Measurements from ENCODE around the gene PPM1M. TPM values are rescaled to one million over a fixed set of nuclear protein-coding genes. Genes with fewer than 3 reads are reported as not detected.

Gene PPM1M
- total RNA-seq, 8 experiments from 2014 or later: 2.6 to 20.8 (median 7.4) TPM

DNA sequence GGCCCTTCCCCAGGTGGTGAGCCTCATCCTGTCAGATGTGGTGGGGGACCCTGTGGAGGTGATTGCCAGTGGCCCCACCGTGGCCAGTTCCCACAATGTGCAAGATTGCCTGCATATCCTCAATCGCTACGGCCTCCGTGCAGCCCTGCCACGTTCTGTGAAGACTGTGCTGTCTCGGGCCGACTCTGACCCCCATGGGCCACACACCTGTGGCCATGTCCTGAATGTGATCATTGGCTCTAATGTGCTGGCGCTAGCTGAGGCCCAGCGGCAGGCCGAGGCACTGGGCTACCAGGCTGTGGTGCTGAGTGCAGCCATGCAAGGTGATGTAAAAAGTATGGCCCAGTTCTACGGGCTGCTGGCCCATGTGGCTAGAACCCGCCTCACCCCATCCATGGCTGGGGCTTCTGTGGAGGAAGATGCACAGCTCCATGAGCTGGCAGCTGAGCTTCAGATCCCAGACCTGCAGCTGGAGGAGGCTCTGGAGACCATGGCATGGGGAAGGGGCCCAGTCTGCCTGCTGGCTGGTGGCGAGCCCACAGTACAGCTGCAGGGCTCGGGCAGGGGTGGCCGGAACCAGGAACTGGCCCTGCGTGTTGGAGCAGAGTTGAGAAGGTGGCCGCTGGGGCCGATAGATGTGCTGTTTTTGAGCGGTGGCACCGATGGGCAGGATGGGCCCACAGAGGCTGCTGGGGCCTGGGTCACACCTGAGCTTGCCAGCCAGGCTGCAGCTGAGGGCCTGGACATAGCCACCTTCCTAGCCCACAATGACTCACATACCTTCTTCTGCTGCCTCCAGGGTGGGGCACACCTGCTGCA lies 46.9 kb downstream of the PPM1M start:
- no peak for ATAC-seq (replicated peaks in 6 of 8)

DNA sequence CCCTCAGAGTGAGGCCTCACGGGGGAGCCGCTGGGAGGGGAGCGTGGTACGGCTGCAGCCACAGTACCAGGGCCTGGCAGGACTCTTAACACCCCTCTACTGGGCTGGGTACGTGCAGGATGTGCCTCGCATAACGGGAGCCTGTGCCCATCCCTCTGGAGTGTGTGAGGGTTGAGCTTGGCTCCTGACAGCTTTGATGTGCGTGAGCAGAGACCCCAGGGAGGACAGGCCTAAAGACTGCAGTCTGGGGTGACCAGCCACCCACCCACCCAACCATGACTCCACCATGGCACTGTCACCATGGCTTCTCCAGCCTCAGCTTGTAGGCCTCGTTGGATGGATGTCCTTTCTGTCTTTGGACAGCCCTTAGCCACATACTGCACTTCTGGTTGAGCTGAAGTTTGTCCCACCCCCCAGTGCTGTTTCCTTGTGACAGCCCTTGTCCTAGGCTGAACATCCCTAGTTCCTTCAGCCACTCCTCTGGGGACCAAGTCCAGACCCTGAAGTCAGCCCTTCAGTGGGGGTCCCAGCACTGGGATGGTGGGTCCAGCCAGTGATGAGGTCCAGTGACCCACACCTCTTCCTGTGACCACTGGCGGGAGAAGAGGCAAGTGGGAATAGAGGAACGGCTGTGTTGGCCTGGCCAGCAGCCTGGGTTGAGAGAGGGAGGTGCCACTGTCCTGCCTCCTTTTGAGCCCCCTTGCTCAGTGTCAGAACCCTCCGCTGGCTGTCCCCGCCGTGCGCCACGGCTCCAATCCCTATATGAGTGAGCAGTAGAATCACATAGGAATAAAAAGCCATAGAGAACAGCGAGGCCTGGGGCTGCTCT lies 48.1 kb downstream of the PPM1M start:
- in situ Hi-C loops (cut with MboI; ENCODE audit: low pct_unique_long_range_greater_than_20kb in 2 of 9, low sequenced_read_pairs in 9 of 9, unreplicated experiment in 9 of 9): no loop called here
- no peak overlapping the region for H3K4me3 ChIP-seq
- no peak for ATAC-seq (replicated peaks in 6 of 8)
- WGBS, 10 experiments: 64 to 96% (median 91%) methylated on average over 2 to 7 of the region's 17 CpGs; no CpG with 5 or more reads in 4 of the 10 experiments
- peaks cover 31 to 38% of the 10 kb centered on the region in 2 donors for H3K4me1 ChIP-seq (replicated peaks in 1 of 2)
- H3K27ac ChIP-seq: no peak overlapping the region

More for the DNA sequence above, 46.9 kb downstream of the PPM1M start:
- H3K4me1 ChIP-seq (replicated peaks in 1 of 2): peaks cover 31 to 38% of the 10 kb centered on the region in 2 donors
- whole genome bisulfite sequencing, 10 experiments: 82 to 100% methylated on average over 1 to 5 of the region's 20 CpGs; no CpG with 5 or more reads in 8 of the 10 experiments
- H3K27ac ChIP-seq: no peak overlapping the region
- in situ Hi-C loops (cut with MboI; ENCODE audit: low pct_unique_long_range_greater_than_20kb in 2 of 9, low sequenced_read_pairs in 9 of 9, unreplicated experiment in 9 of 9): no loop called here
- H3K4me3 ChIP-seq: no peak overlapping the region

DNA sequence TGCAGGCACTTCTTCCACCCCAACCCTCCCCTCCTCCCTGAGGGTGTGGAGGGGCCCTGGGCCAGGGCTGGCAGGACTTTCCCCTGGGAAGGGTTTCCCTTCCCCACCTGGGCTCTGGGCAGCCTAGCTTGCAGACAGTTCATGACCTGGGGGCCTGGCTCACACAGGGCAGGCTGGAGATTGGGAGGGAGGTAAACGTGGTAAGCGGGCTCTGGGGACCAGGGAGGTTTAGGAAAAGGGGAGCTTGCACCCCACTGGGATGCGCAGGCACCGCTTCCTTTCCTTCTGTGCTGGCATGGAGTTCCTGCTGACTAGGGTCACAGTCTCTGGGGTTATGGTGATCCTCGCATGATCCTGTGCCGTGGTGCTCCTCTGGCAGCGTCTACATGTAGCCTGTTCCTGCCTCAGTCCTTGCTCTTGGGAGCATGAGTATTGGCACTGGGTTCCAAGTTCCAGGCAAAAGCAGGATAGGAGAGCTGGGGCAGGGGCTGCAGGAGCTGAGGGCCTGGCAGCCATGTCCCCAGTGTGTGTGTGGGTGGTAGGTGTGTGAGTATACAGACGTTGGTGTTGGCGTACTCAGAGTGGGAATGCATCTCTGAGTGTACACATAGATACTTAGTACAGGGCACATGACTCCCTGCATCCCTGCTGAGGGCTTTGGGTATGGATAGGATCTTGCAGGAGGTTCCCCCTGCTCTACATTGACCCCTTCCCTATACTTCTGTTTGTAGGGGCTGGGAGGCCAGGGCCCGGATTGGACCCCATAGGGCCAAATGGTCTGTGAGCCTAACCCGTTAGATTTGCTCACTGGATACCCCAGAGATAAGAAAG lies 49.0 kb downstream of the PPM1M start:
- Histone ChIP-seq H3K27ac (no peak overlapping the region), H3K4me1 (replicated peaks in 1 of 2) (peaks cover 36 to 41% of the 10 kb centered on the region in 2 donors), H3K4me3 (no peak overlapping the region)
- WGBS, 10 experiments: 71 to 100% (median 87%) methylated on average over 1 to 7 of the region's 11 CpGs; no CpG with 5 or more reads in 2 of the 10 experiments
- ATAC-seq (replicated peaks in 6 of 8): no peak
- in situ Hi-C loops (cut with MboI; ENCODE audit: low pct_unique_long_range_greater_than_20kb in 2 of 9, low sequenced_read_pairs in 9 of 9, unreplicated experiment in 9 of 9): no loop called here

GRCh38 chr3:52295671-52296208 lies 50.2 kb downstream of the PPM1M start:
- Histone ChIP-seq H3K4me3 (no peak overlapping the region), H3K4me1 (replicated peaks in 1 of 2) (peaks cover 48 to 53% of the 10 kb centered on the region in 2 donors), H3K27ac (no peak overlapping the region)
- no peak for ATAC-seq (replicated peaks in 6 of 8)
- in situ Hi-C loops (cut with MboI; ENCODE audit: low pct_unique_long_range_greater_than_20kb in 2 of 9, low sequenced_read_pairs in 9 of 9, unreplicated experiment in 9 of 9): no loop called here
- WGBS, 10 experiments: 92 to 93% methylated on average over 2 of the region's 5 CpGs; no CpG with 5 or more reads in 8 of the 10 experiments

DNA sequence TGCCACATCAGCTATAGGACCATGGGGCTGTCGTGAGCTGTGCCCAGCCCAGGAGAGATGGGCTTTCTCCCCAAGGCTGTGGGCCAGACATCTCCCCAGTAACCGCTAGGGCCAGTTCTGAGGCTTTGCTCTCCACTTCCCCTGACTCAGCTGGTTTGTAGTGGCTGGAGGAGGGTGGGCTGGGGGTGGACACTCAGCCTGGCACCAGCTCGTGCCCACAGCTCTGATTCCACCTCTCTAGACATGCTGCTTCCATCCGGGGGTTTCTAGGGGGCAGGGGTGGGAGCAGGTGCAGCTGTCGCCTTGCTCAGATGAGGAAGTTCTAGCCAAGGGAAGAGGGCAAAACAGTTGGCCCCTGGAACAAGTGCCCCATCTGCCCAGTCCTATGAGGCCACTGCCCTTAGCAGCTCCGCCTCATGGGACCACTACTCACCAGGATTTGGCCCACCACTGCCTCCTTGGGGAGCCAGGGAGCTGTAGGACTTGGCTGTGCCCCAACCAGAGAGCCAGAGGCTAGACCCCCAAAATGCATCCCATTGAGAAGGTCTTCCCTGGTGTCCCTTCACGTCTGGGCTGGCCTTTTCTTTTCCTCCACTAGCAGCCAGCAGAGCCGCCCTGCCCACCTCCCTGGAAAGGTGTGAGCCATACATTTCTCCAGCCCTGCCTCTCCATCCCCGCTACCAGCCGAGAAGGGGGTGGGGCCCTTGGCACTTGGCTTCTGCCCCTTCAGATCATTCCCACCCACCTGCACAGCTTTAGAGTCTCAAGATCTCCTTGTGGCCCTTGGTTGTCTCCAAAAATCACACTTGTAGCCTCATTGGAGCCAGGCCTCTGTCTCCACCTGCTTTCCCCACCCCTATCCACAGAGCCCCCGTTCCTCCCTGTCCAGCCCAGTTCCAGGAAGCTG lies 51.9 kb downstream of the PPM1M start:
- Histone ChIP-seq H3K4me3 (peak overlapping the region; percentile 48 to 79 (median 71)), H3K27ac (peak overlapping the region; percentile 87 to 95), H3K4me1 (replicated peaks in 1 of 2) (peaks cover 53 to 61% of the 10 kb centered on the region in 2 donors)
- WGBS, 10 experiments: 75 to 100% (median 77%) methylated on average over 1 to 6 of the region's 11 CpGs; no CpG with 5 or more reads in 7 of the 10 experiments
- in situ Hi-C loops (cut with MboI; ENCODE audit: low pct_unique_long_range_greater_than_20kb in 2 of 9, low sequenced_read_pairs in 9 of 9, unreplicated experiment in 9 of 9): no loop called here
- ATAC-seq (replicated peaks in 6 of 8): peak in 1 of 8 experiments; percentile 0

- ATAC-seq (replicated peaks in 6 of 8): peak in 6 of 8 experiments; percentile 17 to 74 (median 68)
- Histone ChIP-seq H3K4me1 (replicated peaks in 1 of 2) (peaks cover 59 to 70% of the 10 kb centered on the region in 2 donors), H3K4me3 (peak overlapping the region; percentile 48 to 79 (median 71)), H3K27ac (peak overlapping the region; percentile 87 to 95)
- in situ Hi-C loops (cut with MboI; ENCODE audit: low pct_unique_long_range_greater_than_20kb in 2 of 9, low sequenced_read_pairs in 9 of 9, unreplicated experiment in 9 of 9): no loop called here
- WGBS, 10 experiments: 60% methylated on average over 1 of the region's 17 CpGs; no CpG with 5 or more reads in 9 of the 10 experiments
These were observed 52.9 kb downstream of the PPM1M start for GRCh38 chr3:52298149-52299098.

- in situ Hi-C loops (cut with MboI; ENCODE audit: low pct_unique_long_range_greater_than_20kb in 2 of 9, low sequenced_read_pairs in 9 of 9, unreplicated experiment in 9 of 9): no loop called here
- 20 to 53% (median 50%) methylated on average over 1 to 4 of the region's 10 CpGs; no CpG with 5 or more reads in 7 of the 10 experiments for WGBS, 10 experiments
These were observed 53.8 kb downstream of the PPM1M start for GRCh38 chr3:52299247-52299878.

More at GRCh38 chr3:52299247-52299878, 53.8 kb downstream of the PPM1M start:
- H3K4me1 ChIP-seq (replicated peaks in 1 of 2): peaks cover 59 to 70% of the 10 kb centered on the region in 2 donors
- ATAC-seq (replicated peaks in 6 of 8): peak in 7 of 8 experiments; percentile 5 to 61 (median 51)
- H3K27ac ChIP-seq: peak overlapping the region; percentile 87 to 95
- H3K4me3 ChIP-seq: peak overlapping the region; percentile 48 to 79 (median 71)

Other genes starting within 250 kb of the PPM1M start
- 1,000 to 10,000 TPM; 1,304 to 2,666 (median 2,366) TPM for gene RPL29, start 249.9 kb upstream of the PPM1M start, total RNA-seq
- gene DUSP7, start 189.2 kb upstream of the PPM1M start, total RNA-seq: 10 to 100 TPM in 2 of 8 experiments, 1 to 10 TPM in 6; 6.9 to 12.9 (median 8.8) TPM
- gene POC1A, start 91.3 kb upstream of the PPM1M start, total RNA-seq: 10 to 100 TPM in 2 of 8 experiments, 1 to 10 TPM in 6; 1.2 to 13.2 (median 3.0) TPM
- gene ALAS1, start 47.6 kb upstream of the PPM1M start, total RNA-seq: 10 to 100 TPM; 30.0 to 51.1 (median 37.6) TPM
- under 1 TPM in 6 of 8 experiments, not detected in 2; 0.08 to 0.29 (median 0.17) TPM for gene TLR9, start 20.1 kb upstream of the PPM1M start, total RNA-seq
- 10 to 100 TPM; 19.8 to 49.3 (median 30.3) TPM for gene TWF2, start 6.6 kb upstream of the PPM1M start, total RNA-seq
- gene WDR82, start 32.9 kb downstream of the PPM1M start, total RNA-seq: 100 to 1,000 TPM in 2 of 8 experiments, 10 to 100 TPM in 6; 48.6 to 104 (median 82.4) TPM
- 10 to 100 TPM in 5 of 8 experiments, 1 to 10 TPM in 3; 4.3 to 15.6 (median 12.3) TPM for gene GLYCTK, start 42.1 kb downstream of the PPM1M start, total RNA-seq
- 1 to 10 TPM; 1.1 to 5.9 (median 3.1) TPM for gene DNAH1, start 70.6 kb downstream of the PPM1M start, total RNA-seq
- 10 to 100 TPM; 36.6 to 76.7 (median 59.2) TPM for gene BAP1, start 164.2 kb downstream of the PPM1M start, total RNA-seq
- gene PHF7, start 164.9 kb downstream of the PPM1M start, total RNA-seq: 10 to 100 TPM in 3 of 8 experiments, 1 to 10 TPM in 5; 5.5 to 14.0 (median 9.0) TPM
- under 1 TPM; 0.05 to 0.91 (median 0.19) TPM for gene SEMA3G, start 199.3 kb downstream of the PPM1M start, total RNA-seq
- 10 to 100 TPM in 1 of 8 experiments, 1 to 10 TPM in 3, under 1 TPM in 4; 0.54 to 22.5 (median 1.2) TPM for gene TNNC1, start 208.3 kb downstream of the PPM1M start, total RNA-seq
- gene NISCH, start 209.8 kb downstream of the PPM1M start, total RNA-seq: 100 to 1,000 TPM in 1 of 8 experiments, 10 to 100 TPM in 7; 54.4 to 134 (median 80.6) TPM
- 1 to 10 TPM in 2 of 8 experiments, under 1 TPM in 6; 0.11 to 2.0 (median 0.41) TPM for gene STAB1, start 249.6 kb downstream of the PPM1M start, total RNA-seq